SK-N-SH (cell line): ENCODE data around the gene CNTNAP5. TPM values are rescaled to one million over a fixed set of nuclear protein-coding genes. Genes with fewer than 3 reads are reported as not detected.

Source experiments
- CTCF ChIA-PET: fragments of 300-600, 350-600 bp; formaldehyde crosslinking; extraction: SDS; loops from one replicate; lab custom pipeline; 2021; lab: Yijun Ruan, JAX
- POLR2A ChIA-PET: fragments of 350-600 bp; sonication (Branson Sonifier 250); formaldehyde crosslinking; extraction: SDS; loops from one replicate; lab custom pipeline; 2020; ENCODE audit warnings: antibody characterized with exemption, inconsistent platforms; lab: Yijun Ruan, JAX
- DNase-seq: peaks from one replicate; pipeline ENCODE4 v3.0.0; 2012
- H2AFZ ChIP-seq: fragments of 200-600 bp; sonication (generic); 2 replicates; pipeline ENCODE4 v1.8.1; 2016; ENCODE audit warnings: antibody characterized with exemption, mild to moderate bottlenecking, low read depth
- H3F3A ChIP-seq: fragments of 200-600 bp; sonication (generic); replicated peaks from 2 replicates; pipeline ENCODE3; 2016; ENCODE audit warnings: antibody characterized with exemption, mild to moderate bottlenecking; ENCODE audit not compliant: insufficient read depth
- H3K27ac ChIP-seq, 2 experiments: fragments of 200-500 bp in 1 of 2; fragments of 200-600 bp in 1 of 2; sonication (Bioruptor generic) in 1 of 2; sonication (generic), shearing (Covaris generic) in 1 of 2; 2 replicates each; pipeline versions ENCODE4 v1.5.1 to v1.6.1; 2014 to 2016; ENCODE audit warnings: low read depth in 2 of 2, inconsistent platforms in 1 of 2, low read length in 1 of 2, mild to moderate bottlenecking in 1 of 2, mixed read lengths in 1 of 2
- H3K27me3 ChIP-seq: fragments of 200-600 bp; sonication (generic), shearing (Covaris generic); 2 replicates; pipeline ENCODE4 v1.6.1; 2016; ENCODE audit warnings: mixed run types; ENCODE audit not compliant: insufficient read depth
- H3K36me3 ChIP-seq, 2 experiments: fragments of 200-500 bp in 1 of 2; fragments of 200-600 bp in 1 of 2; sonication (Bioruptor generic) in 1 of 2; sonication (generic) in 1 of 2; replicated peaks in 1 of 2; 2 replicates each; pipeline versions ENCODE3 to v1.5.1; 2014 to 2016; ENCODE audit warnings: low read length in 1 of 2, mild to moderate bottlenecking in 1 of 2; ENCODE audit not compliant: insufficient read depth in 2 of 2, control insufficient read depth in 1 of 2
- H3K4me1 ChIP-seq, 2 experiments: fragments of 200-500 bp in 1 of 2; fragments of 200-600 bp in 1 of 2; sonication (Bioruptor generic) in 1 of 2; sonication (generic), shearing (Covaris generic) in 1 of 2; 2 replicates each; pipeline versions ENCODE4 v1.5.1 to v1.6.1; 2014 to 2016; ENCODE audit warnings: low read depth in 1 of 2, low read length in 1 of 2, mixed run types in 1 of 2; ENCODE audit not compliant: insufficient read depth in 2 of 2, control insufficient read depth in 1 of 2
- H3K4me2 ChIP-seq: fragments of 200-600 bp; sonication (generic), shearing (Covaris generic); 2 replicates; pipeline ENCODE4 v1.6.1; 2017; ENCODE audit warnings: mixed run types
- H3K4me3 ChIP-seq, 2 experiments: fragments of 200-500 bp in 1 of 2; fragments of 200-600 bp in 1 of 2; sonication (Bioruptor generic) in 1 of 2; sonication (generic), shearing (Covaris generic) in 1 of 2; 2 replicates each; pipeline versions ENCODE4 v1.5.1 to v1.8.1; 2014 to 2016; ENCODE audit warnings: low read depth in 2 of 2, inconsistent platforms in 1 of 2, low read length in 1 of 2, mild to moderate bottlenecking in 1 of 2, mixed read lengths in 1 of 2, moderate library complexity in 1 of 2
- H3K79me2 ChIP-seq: fragments of 200-600 bp; sonication (generic); 2 replicates; pipeline ENCODE4 v1.8.1; 2017; ENCODE audit warnings: mild to moderate bottlenecking; ENCODE audit not compliant: insufficient read depth
- H3K9ac ChIP-seq: fragments of 200-600 bp; sonication (generic); 2 replicates; pipeline ENCODE4 v1.6.1; 2017; ENCODE audit warnings: mixed run types
- H3K9me2 ChIP-seq: fragments of 200-600 bp; sonication (generic); 2 replicates; pipeline ENCODE4 v1.6.1; 2017; ENCODE audit warnings: mixed run types
- H3K9me3 ChIP-seq: fragments of 200-600 bp; sonication (generic); 2 replicates; pipeline ENCODE4 v1.6.1; 2017; ENCODE audit warnings: mixed run types, mild to moderate bottlenecking, moderate library complexity
- H4K20me1 ChIP-seq: fragments of 200-600 bp; sonication (generic); 2 replicates; pipeline ENCODE4 v1.6.1; 2017; ENCODE audit warnings: mild to moderate bottlenecking, mixed run types; ENCODE audit not compliant: insufficient read depth
- ELF1 ChIP-seq: IDR thresholded peaks from 2 replicates; pipeline ENCODE4 v1.4.0; 2012
- EZH2phosphoT487 ChIP-seq: fragments of 200-600 bp; sonication (generic); IDR thresholded peaks from 2 replicates; pipeline ENCODE4 v1.6.1; 2017; ENCODE audit warnings: low read depth, mixed run types, mild to moderate bottlenecking, antibody characterized with exemption, moderate library complexity, borderline replicate concordance
- FOSL2 ChIP-seq: IDR thresholded peaks from 2 replicates; pipeline ENCODE4 v1.4.0; 2012; ENCODE audit warnings: low read depth, mild to moderate bottlenecking, moderate library complexity, borderline replicate concordance
- FOXM1 ChIP-seq: IDR thresholded peaks from 2 replicates; pipeline ENCODE4 v1.4.0; 2012; ENCODE audit warnings: low read depth, mild to moderate bottlenecking
- GATA2 ChIP-seq: sonication (generic); formaldehyde crosslinking; IDR thresholded peaks from 2 replicates; pipeline ENCODE4 v1.5.0; 2020; ENCODE audit warnings: mild to moderate bottlenecking, missing genetic modification reagents
- MXI1 ChIP-seq: IDR thresholded peaks from 2 replicates; pipeline ENCODE4 v1.6.1; 2012; ENCODE audit warnings: mild to moderate bottlenecking, low read depth, low read length, improper control_type of control experiment
- NFIC ChIP-seq: IDR thresholded peaks from 2 replicates; pipeline ENCODE4 v1.4.0; 2012; ENCODE audit warnings: borderline replicate concordance
- NRF1 ChIP-seq: IDR thresholded peaks from 2 replicates; pipeline ENCODE4 v1.6.1; 2012; ENCODE audit warnings: low read depth, mild to moderate bottlenecking, low read length
- RAD21 ChIP-seq: IDR thresholded peaks from 2 replicates; pipeline ENCODE4 v1.6.1; 2012; ENCODE audit warnings: mild to moderate bottlenecking, low read length
- RFX5 ChIP-seq: IDR thresholded peaks from 2 replicates; pipeline ENCODE4 v1.6.1; 2012; ENCODE audit warnings: mild to moderate bottlenecking, improper control_type of control experiment, low read length
- RXRA ChIP-seq: IDR thresholded peaks from 2 replicates; pipeline ENCODE4 v1.4.0; 2012; ENCODE audit warnings: low read depth, mild to moderate bottlenecking, borderline replicate concordance
- SMC3 ChIP-seq: IDR thresholded peaks from 2 replicates; pipeline ENCODE4 v1.6.1; 2012; ENCODE audit warnings: low read depth, low read length, improper control_type of control experiment
- TCF12 ChIP-seq: IDR thresholded peaks from 2 replicates; pipeline ENCODE4 v1.4.0; 2012
- YY1 ChIP-seq: IDR thresholded peaks from 2 replicates; pipeline ENCODE4 v1.4.0; 2012; ENCODE audit warnings: low read depth, mild to moderate bottlenecking
- WGBS: methylation state at CpG from one replicate; pipeline ENCODE4 v1.1.6; 2017; ENCODE audit warnings: low lambda C conversion rate; 5-methylcytosine and 5-hydroxymethylcytosine counted together
- polyA plus RNA-seq, 3 experiments: library from polyadenylated mRNA; depleted of rRNA; stranded (reverse); fragments of >200 nt; gene quantifications; 2 replicates each; pipeline ENCODE4 v1.2.3, GENCODE V29; 2012
- TF ChIP-seq, protein P1 (sequence below): fragments of 150-350 bp; IDR thresholded peaks from 2 replicates; pipeline ENCODE4 v1.6.1; 2017; ENCODE audit warnings: antibody characterized with exemption, low read length, low read depth, borderline replicate concordance
- TF ChIP-seq, protein P2 (sequence below): fragments of 150-350 bp; IDR thresholded peaks from 2 replicates; pipeline ENCODE4 v1.6.1; 2016; ENCODE audit warnings: mild to moderate bottlenecking, low read depth, low read length
- TF ChIP-seq, protein P3 (sequence below): IDR thresholded peaks from 2 replicates; pipeline ENCODE4 v1.4.0; 2012; ENCODE audit warnings: low read depth

Gene CNTNAP5
- polyA plus RNA-seq, 1 of the 3 experiments (the other 2 are of a cell fraction) = 0.08 TPM

DNA sequence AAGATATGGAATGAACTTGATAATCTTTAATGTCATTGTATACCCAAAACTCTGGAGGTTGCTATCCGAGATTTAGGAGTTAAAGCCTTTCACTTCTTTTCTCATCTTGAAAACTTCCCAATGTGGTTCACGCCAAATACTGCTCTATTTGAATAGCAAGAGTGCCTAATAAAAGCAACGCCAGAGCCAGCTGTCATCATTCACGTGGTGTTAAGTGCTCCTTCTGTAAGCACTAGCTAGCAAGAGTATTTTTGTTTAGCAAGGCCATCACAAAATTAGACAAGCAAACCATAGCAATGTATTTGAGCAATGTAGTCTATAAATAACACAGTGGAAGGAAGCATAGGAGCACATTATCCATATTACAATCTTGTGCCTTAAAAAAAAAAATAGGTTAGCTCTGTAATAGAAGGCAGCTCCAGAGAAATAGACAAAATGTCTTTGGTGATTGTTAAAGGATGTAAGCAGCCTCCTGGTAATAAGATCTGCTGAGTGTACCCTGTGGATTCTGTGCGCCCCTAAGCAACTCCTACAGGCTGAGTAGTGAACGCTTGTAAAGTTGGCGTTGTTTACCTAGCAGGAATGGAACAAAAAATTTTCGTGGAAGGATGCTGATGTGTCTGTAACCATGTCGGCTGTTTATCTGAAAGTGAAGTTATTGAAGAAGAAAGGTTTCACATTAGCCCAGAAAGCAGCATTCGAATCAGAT, 518.0 kb downstream of the CNTNAP5 start (continued):
- TF ChIP-seq YY1 (no peak), SMC3 (no peak)

DNA sequence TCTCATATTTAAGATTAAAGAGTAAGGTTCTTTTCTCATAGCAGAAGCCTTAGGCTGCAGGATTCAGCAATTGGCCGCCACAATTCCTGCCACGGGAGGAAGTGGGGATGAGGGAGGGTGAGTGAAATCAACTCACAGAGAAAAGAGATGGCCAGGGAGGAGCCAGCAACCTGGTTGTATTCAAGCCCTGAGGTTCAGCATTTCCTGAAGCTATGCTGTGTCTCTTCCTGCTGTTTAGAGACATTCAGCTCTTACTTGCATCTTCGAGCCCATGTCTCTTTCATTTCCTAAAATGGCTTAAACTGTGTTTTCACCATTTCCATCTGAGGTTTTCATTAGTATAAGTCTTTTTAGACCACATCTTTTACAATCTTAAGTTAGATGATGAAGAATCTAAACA, 522.6 kb downstream of the CNTNAP5 start:
- no peak overlapping the region for H2AFZ ChIP-seq
- no peaks in the 10 kb centered on the region for H3K79me2 ChIP-seq
- no peaks in the 10 kb centered on the region for H3K27me3 ChIP-seq
- WGBS = 33% methylated on average over 3 of the region's 3 CpGs
- H3K9me3 ChIP-seq = no peaks in the 10 kb centered on the region
- POLR2A ChIA-PET = no interaction called here
- no peak overlapping the region for H3K4me2 ChIP-seq
- no peak for TF ChIP-seq RAD21
- TF ChIP-seq YY1 = no peak
- no peak for TF ChIP-seq GATA2 (CRISPR knock-in tag)
- TF ChIP-seq, protein P1, sequence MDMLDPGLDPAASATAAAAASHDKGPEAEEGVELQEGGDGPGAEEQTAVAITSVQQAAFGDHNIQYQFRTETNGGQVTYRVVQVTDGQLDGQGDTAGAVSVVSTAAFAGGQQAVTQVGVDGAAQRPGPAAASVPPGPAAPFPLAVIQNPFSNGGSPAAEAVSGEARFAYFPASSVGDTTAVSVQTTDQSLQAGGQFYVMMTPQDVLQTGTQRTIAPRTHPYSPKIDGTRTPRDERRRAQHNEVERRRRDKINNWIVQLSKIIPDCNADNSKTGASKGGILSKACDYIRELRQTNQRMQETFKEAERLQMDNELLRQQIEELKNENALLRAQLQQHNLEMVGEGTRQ = no peak
- TF ChIP-seq ELF1 = no peak
- no peak for TF ChIP-seq FOSL2
- no peak for TF ChIP-seq NRF1
- no peak for TF ChIP-seq NFIC
- no peak for TF ChIP-seq RFX5
- no peak for TF ChIP-seq TCF12
- TF ChIP-seq EZH2phosphoT487 = no peak
- no peak for TF ChIP-seq RXRA
- TF ChIP-seq, protein P2, sequence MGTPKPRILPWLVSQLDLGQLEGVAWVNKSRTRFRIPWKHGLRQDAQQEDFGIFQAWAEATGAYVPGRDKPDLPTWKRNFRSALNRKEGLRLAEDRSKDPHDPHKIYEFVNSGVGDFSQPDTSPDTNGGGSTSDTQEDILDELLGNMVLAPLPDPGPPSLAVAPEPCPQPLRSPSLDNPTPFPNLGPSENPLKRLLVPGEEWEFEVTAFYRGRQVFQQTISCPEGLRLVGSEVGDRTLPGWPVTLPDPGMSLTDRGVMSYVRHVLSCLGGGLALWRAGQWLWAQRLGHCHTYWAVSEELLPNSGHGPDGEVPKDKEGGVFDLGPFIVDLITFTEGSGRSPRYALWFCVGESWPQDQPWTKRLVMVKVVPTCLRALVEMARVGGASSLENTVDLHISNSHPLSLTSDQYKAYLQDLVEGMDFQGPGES = no peak
- TF ChIP-seq, protein P3, sequence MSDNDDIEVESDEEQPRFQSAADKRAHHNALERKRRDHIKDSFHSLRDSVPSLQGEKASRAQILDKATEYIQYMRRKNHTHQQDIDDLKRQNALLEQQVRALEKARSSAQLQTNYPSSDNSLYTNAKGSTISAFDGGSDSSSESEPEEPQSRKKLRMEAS = no peak
- TF ChIP-seq FOXM1 = no peak
- TF ChIP-seq SMC3 = no peak
- no peak for TF ChIP-seq MXI1
- no peak overlapping the region for H3K9ac ChIP-seq
- CTCF ChIA-PET = no interaction called here
- H3K4me3 ChIP-seq = no peak overlapping the region
- DNase-seq = no peak
- no peaks in the 10 kb centered on the region for H3F3A ChIP-seq
- no peaks in the 10 kb centered on the region for H3K4me1 ChIP-seq
- H4K20me1 ChIP-seq = no peaks in the 10 kb centered on the region
- H3K9me2 ChIP-seq = no peaks in the 10 kb centered on the region
- no peak overlapping the region for H3K27ac ChIP-seq
- no peaks in the 10 kb centered on the region for H3K36me3 ChIP-seq
